ENCODE measurements around the gene GNAT2. TPM values are rescaled to one million over a fixed set of nuclear protein-coding genes. Genes with fewer than 3 reads are reported as not detected.

The GNAT2 gene
- total RNA-seq, 1 donor, result 0.43 TPM

- H3K4me3 ChIP-seq (ENCODE audit: low read depth, low read length), result no peak overlapping the region
- DNase-seq (ENCODE audit: low read depth), result no peak
- TF ChIP-seq CTCF (IDR thresholded peaks at IDR 0.05; ENCODE audit: insufficient read depth, low read depth, low read length), result no peak
Observed at GRCh38 chr1:109598156-109598555, 21.3 kb downstream of the GNAT2 start.

GRCh38 chr1:109595531-109595930, 23.9 kb downstream of the GNAT2 start:
- DNase-seq (ENCODE audit: low read depth), result peak; percentile 52
- TF ChIP-seq CTCF (IDR thresholded peaks at IDR 0.05; ENCODE audit: insufficient read depth, low read depth, low read length), result no peak
- no peak overlapping the region for H3K4me3 ChIP-seq (ENCODE audit: low read depth, low read length)

GRCh38 chr1:109592916-109593315, 26.5 kb downstream of the GNAT2 start:
- TF ChIP-seq CTCF (IDR thresholded peaks at IDR 0.05; ENCODE audit: insufficient read depth, low read depth, low read length), result no peak
- DNase-seq (ENCODE audit: low read depth), result no peak
- no peak overlapping the region for H3K4me3 ChIP-seq (ENCODE audit: low read depth, low read length)

- no peak overlapping the region for H3K4me3 ChIP-seq (ENCODE audit: low read depth, low read length)
- DNase-seq (ENCODE audit: low read depth), result no peak
- TF ChIP-seq CTCF (IDR thresholded peaks at IDR 0.05; ENCODE audit: insufficient read depth, low read depth, low read length), result no peak
Observed at GRCh38 chr1:109589679-109590078, 29.7 kb downstream of the GNAT2 start.

- TF ChIP-seq CTCF (IDR thresholded peaks at IDR 0.05; ENCODE audit: insufficient read depth, low read depth, low read length), result no peak
- no peak for DNase-seq (ENCODE audit: low read depth)
Observed at GRCh38 chr1:109589177-109589576, 30.2 kb downstream of the GNAT2 start.

GRCh38 chr1:109586055-109586454, 33.4 kb downstream of the GNAT2 start:
- TF ChIP-seq CTCF (IDR thresholded peaks at IDR 0.05; ENCODE audit: insufficient read depth, low read depth, low read length), result no peak
- H3K4me3 ChIP-seq (ENCODE audit: low read depth, low read length), result no peak overlapping the region
- no peak for DNase-seq (ENCODE audit: low read depth)

More at GRCh38 chr1:109589177-109589576, 30.2 kb downstream of the GNAT2 start:
- H3K4me3 ChIP-seq (ENCODE audit: low read depth, low read length), result no peak overlapping the region

GRCh38 chr1:109584766-109585165, 34.6 kb downstream of the GNAT2 start:
- no peak for DNase-seq (ENCODE audit: low read depth)
- no peak for TF ChIP-seq CTCF (IDR thresholded peaks at IDR 0.05; ENCODE audit: insufficient read depth, low read depth, low read length)
- H3K4me3 ChIP-seq (ENCODE audit: low read depth, low read length), result no peak overlapping the region

Measured in fibroblast of villous mesenchyme (primary cell).